IMR-90 (cell line): Measurements from ENCODE around the gene ROBO1.

ENCODE experiments used
- BHLHE40 ChIP-seq: fragments of 150-350 bp; IDR thresholded peaks from 2 replicates; pipeline ENCODE4 v1.6.1; 2016; ENCODE audit warnings: mild to moderate bottlenecking, low read depth, low read length
- CEBPB ChIP-seq: IDR thresholded peaks from 2 replicates; pipeline ENCODE4 v1.6.1; 2012; ENCODE audit warnings: low read depth, low read length, improper control_type of control experiment
- CTCF ChIP-seq: conservative IDR thresholded peaks from 2 replicates; pipeline ENCODE4 v1.5.1; 2012; ENCODE audit warnings: mild to moderate bottlenecking, low read depth, low read length, improper control_type of control experiment
- ELK1 ChIP-seq: fragments of 150-350 bp; IDR thresholded peaks from 2 replicates; pipeline ENCODE4 v1.6.1; 2016; ENCODE audit warnings: low read depth, mild to moderate bottlenecking, low read length, moderate library complexity, borderline replicate concordance
- MAZ ChIP-seq: IDR thresholded peaks from 2 replicates; pipeline ENCODE4 v1.6.1; 2012; ENCODE audit warnings: low read depth, mild to moderate bottlenecking, low read length, improper control_type of control experiment, moderate library complexity, borderline replicate concordance
- MXI1 ChIP-seq: IDR thresholded peaks from 2 replicates; pipeline ENCODE4 v1.6.1; 2012; ENCODE audit warnings: low read depth, mild to moderate bottlenecking, low read length, moderate library complexity, borderline replicate concordance
- POLR2A ChIP-seq: IDR thresholded peaks from 2 replicates; pipeline ENCODE4 v1.6.1; 2012; ENCODE audit warnings: mild to moderate bottlenecking, low read depth, low read length
- RAD21 ChIP-seq: IDR thresholded peaks from 2 replicates; pipeline ENCODE4 v1.6.1; 2012; ENCODE audit warnings: low read length, improper control_type of control experiment
- RFX5 ChIP-seq: IDR thresholded peaks from 2 replicates; pipeline ENCODE4 v1.8.0; 2012; ENCODE audit warnings: low read depth, mild to moderate bottlenecking, low read length, moderate library complexity
- SMC3 ChIP-seq: fragments of 150-350 bp; IDR thresholded peaks from 2 replicates; pipeline ENCODE4 v1.6.1; 2016; ENCODE audit warnings: low read depth, mild to moderate bottlenecking, antibody characterized with exemption, low read length, moderate library complexity

GRCh38 chr3:79639855-79640254 lies 127.9 kb downstream of the ROBO1 start:
- no peak for TF ChIP-seq CTCF
- TF ChIP-seq POLR2A: no peak
- no peak for TF ChIP-seq BHLHE40
- no peak for TF ChIP-seq MAZ
- no peak for TF ChIP-seq CEBPB
- TF ChIP-seq MXI1: no peak
- TF ChIP-seq RAD21: no peak
- no peak for TF ChIP-seq RFX5
- TF ChIP-seq ELK1: no peak
- TF ChIP-seq SMC3: no peak
